BLaER1 (cell line): ENCODE results near the gene S100A4.
"Not testable (repeated sequence)": the region's sequence is repeated elsewhere in the genome, so short reads cannot be mapped to it uniquely, and the experiment has no call there.

Source experiments
- H3K27ac ChIP-seq: shearing (Covaris generic); formaldehyde crosslinking; 2 replicates; pipeline ENCODE4 v1.8.1; 2022
- H3K27me3 ChIP-seq: shearing (Covaris generic); formaldehyde crosslinking; 2 replicates; pipeline ENCODE4 v1.8.1; 2022
- H3K36me3 ChIP-seq: shearing (Covaris generic); formaldehyde crosslinking; 2 replicates; pipeline ENCODE4 v1.8.1; 2022
- H3K4me1 ChIP-seq: shearing (Covaris generic); formaldehyde crosslinking; 2 replicates; pipeline ENCODE4 v1.8.1; 2022
- H3K4me2 ChIP-seq: shearing (Covaris generic); formaldehyde crosslinking; 2 replicates; pipeline ENCODE4 v1.8.1; 2022
- H3K4me3 ChIP-seq: shearing (Covaris generic); formaldehyde crosslinking; 2 replicates; pipeline ENCODE4 v1.8.1; 2022
- H3K9ac ChIP-seq: shearing (Covaris generic); formaldehyde crosslinking; 2 replicates; pipeline ENCODE4 v1.8.1; 2022
- H3K9me3 ChIP-seq: shearing (Covaris generic); formaldehyde crosslinking; 2 replicates; pipeline ENCODE4 v1.8.1; 2022
- H4K20me1 ChIP-seq: shearing (Covaris generic); formaldehyde crosslinking; 2 replicates; pipeline ENCODE4 v1.8.1; 2022
- Cebpa-rat ChIP-seq: shearing (Covaris generic); IDR thresholded peaks from 2 replicates; pipeline ENCODE4 v1.8.1; 2022

The S100A4 gene

GRCh38 chr1:153578936-153579335 lies 33.3 kb upstream of the S100A4 start:
- peaks cover 11% of the 10 kb centered on the region for H3K4me1 ChIP-seq
- no peak for TF ChIP-seq Cebpa-rat
- H3K36me3 ChIP-seq = no peaks in the 10 kb centered on the region
- no peaks in the 10 kb centered on the region for H3K27me3 ChIP-seq
- no peak overlapping the region for H3K4me2 ChIP-seq
- H3K4me3 ChIP-seq = no peak overlapping the region
- H3K9ac ChIP-seq = no peak overlapping the region
- no peaks in the 10 kb centered on the region for H4K20me1 ChIP-seq
- no peak overlapping the region for H3K27ac ChIP-seq
- peaks cover 6% of the 10 kb centered on the region for H3K9me3 ChIP-seq

- peaks cover 15% of the 10 kb centered on the region for H3K4me1 ChIP-seq
- H3K27ac ChIP-seq = no peak overlapping the region
- H3K9me3 ChIP-seq = peaks cover 6% of the 10 kb centered on the region
- no peak overlapping the region for H3K4me3 ChIP-seq
- H3K36me3 ChIP-seq = no peaks in the 10 kb centered on the region
- no peaks in the 10 kb centered on the region for H4K20me1 ChIP-seq
- TF ChIP-seq Cebpa-rat = no peak
- H3K4me2 ChIP-seq = no peak overlapping the region
- H3K27me3 ChIP-seq = no peaks in the 10 kb centered on the region
- H3K9ac ChIP-seq = no peak overlapping the region
These were observed 32.9 kb upstream of the S100A4 start for GRCh38 chr1:153578490-153578889.

- no peak overlapping the region for H3K4me3 ChIP-seq
- H3K9me3 ChIP-seq = peaks cover 6% of the 10 kb centered on the region
- peaks cover 24% of the 10 kb centered on the region for H3K4me1 ChIP-seq
- TF ChIP-seq Cebpa-rat = no peak
- H3K9ac ChIP-seq = 0 out of 2 replicates have a peak overlapping the region, but pooled peaks have one; percentile 7
- H3K27ac ChIP-seq = no peak overlapping the region
- H3K4me2 ChIP-seq = no peak overlapping the region
- H4K20me1 ChIP-seq = no peaks in the 10 kb centered on the region
- no peaks in the 10 kb centered on the region for H3K27me3 ChIP-seq
- no peaks in the 10 kb centered on the region for H3K36me3 ChIP-seq
These were observed 32.0 kb upstream of the S100A4 start for GRCh38 chr1:153577624-153578051.

- no peak overlapping the region for H3K27ac ChIP-seq
- peaks cover 6% of the 10 kb centered on the region for H3K9me3 ChIP-seq
- TF ChIP-seq Cebpa-rat = no peak
- H3K4me2 ChIP-seq = peak overlapping the region; percentile 46
- no peaks in the 10 kb centered on the region for H3K36me3 ChIP-seq
- no peak overlapping the region for H3K9ac ChIP-seq
- H3K27me3 ChIP-seq = no peaks in the 10 kb centered on the region
- H3K4me1 ChIP-seq = peaks cover 29% of the 10 kb centered on the region
- H3K4me3 ChIP-seq = no peak overlapping the region
- no peaks in the 10 kb centered on the region for H4K20me1 ChIP-seq
These were observed 31.5 kb upstream of the S100A4 start for GRCh38 chr1:153577138-153577537.

GRCh38 chr1:153575497-153575896 lies 29.9 kb upstream of the S100A4 start:
- not testable (repeated sequence) for H3K36me3 ChIP-seq, H3K27me3 ChIP-seq, H3K4me2 ChIP-seq, H3K9ac ChIP-seq, H3K9me3 ChIP-seq, H4K20me1 ChIP-seq, H3K4me3 ChIP-seq, H3K27ac ChIP-seq
- H3K4me1 ChIP-seq = peaks cover 31% of the 10 kb centered on the region

- H3K27me3 ChIP-seq, H3K9ac ChIP-seq, H4K20me1 ChIP-seq, H3K4me3 ChIP-seq, H3K27ac ChIP-seq, H3K9me3 ChIP-seq, H3K36me3 ChIP-seq, H3K4me2 ChIP-seq: not testable (repeated sequence)
- peaks cover 31% of the 10 kb centered on the region for H3K4me1 ChIP-seq
These were observed 29.5 kb upstream of the S100A4 start for GRCh38 chr1:153575081-153575491.

GRCh38 chr1:153573351-153573750 lies 27.7 kb upstream of the S100A4 start:
- H3K4me2 ChIP-seq = peak overlapping the region; percentile 71
- H3K4me3 ChIP-seq = no peak overlapping the region
- TF ChIP-seq Cebpa-rat = no peak
- no peaks in the 10 kb centered on the region for H3K27me3 ChIP-seq
- peaks cover 38% of the 10 kb centered on the region for H3K4me1 ChIP-seq
- peaks cover 6% of the 10 kb centered on the region for H3K9me3 ChIP-seq
- no peak overlapping the region for H3K9ac ChIP-seq
- H4K20me1 ChIP-seq = no peaks in the 10 kb centered on the region
- no peak overlapping the region for H3K27ac ChIP-seq
- H3K36me3 ChIP-seq = no peaks in the 10 kb centered on the region

GRCh38 chr1:153572569-153573015 lies 27.0 kb upstream of the S100A4 start:
- Histone ChIP-seq H3K27ac (no peak overlapping the region), H3K9me3 (peaks cover 6% of the 10 kb centered on the region), H3K4me1 (peaks cover 46% of the 10 kb centered on the region), H3K4me2 (peak overlapping the region; percentile 71), H4K20me1 (no peaks in the 10 kb centered on the region), H3K4me3 (no peak overlapping the region), H3K27me3 (no peaks in the 10 kb centered on the region), H3K9ac (no peak overlapping the region), H3K36me3 (no peaks in the 10 kb centered on the region)
- no peak for TF ChIP-seq Cebpa-rat

GRCh38 chr1:153571706-153572105 lies 26.1 kb upstream of the S100A4 start:
- H4K20me1 ChIP-seq = no peaks in the 10 kb centered on the region
- no peaks in the 10 kb centered on the region for H3K36me3 ChIP-seq
- TF ChIP-seq Cebpa-rat = no peak
- H3K27me3 ChIP-seq = no peaks in the 10 kb centered on the region
- no peak overlapping the region for H3K4me3 ChIP-seq
- H3K9ac ChIP-seq = no peak overlapping the region
- H3K9me3 ChIP-seq = peaks cover 6% of the 10 kb centered on the region
- H3K4me1 ChIP-seq = peaks cover 48% of the 10 kb centered on the region
- no peak overlapping the region for H3K4me2 ChIP-seq
- no peak overlapping the region for H3K27ac ChIP-seq

- H3K9ac ChIP-seq = no peak overlapping the region
- no peak overlapping the region for H3K27ac ChIP-seq
- no peak overlapping the region for H3K4me3 ChIP-seq
- peaks cover 54% of the 10 kb centered on the region for H3K4me1 ChIP-seq
- no peak overlapping the region for H3K4me2 ChIP-seq
- H3K9me3 ChIP-seq = peaks cover 6% of the 10 kb centered on the region
- H3K36me3 ChIP-seq = no peaks in the 10 kb centered on the region
- no peak for TF ChIP-seq Cebpa-rat
- H4K20me1 ChIP-seq = no peaks in the 10 kb centered on the region
- no peaks in the 10 kb centered on the region for H3K27me3 ChIP-seq
These were observed 25.3 kb upstream of the S100A4 start for GRCh38 chr1:153570874-153571273.

- Histone ChIP-seq H4K20me1 (no peaks in the 10 kb centered on the region), H3K27me3 (no peaks in the 10 kb centered on the region), H3K9ac (no peak overlapping the region), H3K9me3 (no peaks in the 10 kb centered on the region), H3K4me1 (peaks cover 66% of the 10 kb centered on the region), H3K4me2 (no peak overlapping the region), H3K36me3 (no peaks in the 10 kb centered on the region), H3K4me3 (no peak overlapping the region), H3K27ac (no peak overlapping the region)
- TF ChIP-seq Cebpa-rat = no peak
These were observed 23.9 kb upstream of the S100A4 start for GRCh38 chr1:153569465-153569864.
